Measurements from ENCODE around the gene RGL2. TPM values are rescaled to one million over a fixed set of nuclear protein-coding genes. Genes with fewer than 3 reads are reported as not detected.

RGL2 gene
- total and polyA plus RNA-seq, 2 of the 13 experiments (the other 11 are each of a cell fraction or from before 2014, with no cell fraction given) = 22.9 to 47.4 TPM

- TF ChIP-seq MZF1 (CRISPR knock-in tag; IDR thresholded peaks at IDR 0.05; ENCODE audit: borderline replicate concordance) (no peak), KDM5B (CRISPR knock-in tag; IDR thresholded peaks at IDR 0.05; ENCODE audit: borderline replicate concordance) (peak; percentile 76; the same call in 1 of the 2 replicates), ZNF124 (CRISPR knock-in tag; IDR thresholded peaks at IDR 0.05) (no peak), MEIS2 (CRISPR knock-in tag; IDR thresholded peaks at IDR 0.05) (0 out of 2 replicates have a peak, but pooled peaks have one; percentile 3), ZNF512B (CRISPR knock-in tag; IDR thresholded peaks at IDR 0.05; ENCODE audit: borderline replicate concordance) (no peak), GABPA (IDR thresholded peaks at IDR 0.05; ENCODE audit: low read depth, low read length) (no peak), GABPA (CRISPR knock-in tag; IDR thresholded peaks at IDR 0.05; ENCODE audit: low read depth) (no peak; the same call in none of the 2 replicates), ZNF343 (CRISPR knock-in tag; IDR thresholded peaks at IDR 0.05) (no peak), ONECUT2 (CRISPR knock-in tag; IDR thresholded peaks at IDR 0.05) (0 out of 2 replicates have a peak, but pooled peaks have one; percentile 37), XRCC5 (optimal IDR thresholded peaks at IDR 0.05; ENCODE audit: low read length) (no peak), THAP11 (CRISPR knock-in tag; IDR thresholded peaks at IDR 0.05) (peak; percentile 65), ZZZ3 (CRISPR knock-in tag; IDR thresholded peaks at IDR 0.05; ENCODE audit: borderline replicate concordance) (no peak), SP140L (CRISPR knock-in tag; IDR thresholded peaks at IDR 0.05; ENCODE audit: borderline replicate concordance) (0 out of 2 replicates have a peak, but pooled peaks have one; percentile 19), ZNF615 (CRISPR knock-in tag; IDR thresholded peaks at IDR 0.05; ENCODE audit: borderline replicate concordance) (no peak), CTCF (CRISPR knock-in tag; IDR thresholded peaks at IDR 0.05) (no peak), SP2 (CRISPR knock-in tag; IDR thresholded peaks at IDR 0.05) (peak; percentile 63), MED8 (CRISPR knock-in tag; IDR thresholded peaks at IDR 0.05; ENCODE audit: insufficient replicate concordance) (no peak)
- TF ChIP-seq, protein P1, sequence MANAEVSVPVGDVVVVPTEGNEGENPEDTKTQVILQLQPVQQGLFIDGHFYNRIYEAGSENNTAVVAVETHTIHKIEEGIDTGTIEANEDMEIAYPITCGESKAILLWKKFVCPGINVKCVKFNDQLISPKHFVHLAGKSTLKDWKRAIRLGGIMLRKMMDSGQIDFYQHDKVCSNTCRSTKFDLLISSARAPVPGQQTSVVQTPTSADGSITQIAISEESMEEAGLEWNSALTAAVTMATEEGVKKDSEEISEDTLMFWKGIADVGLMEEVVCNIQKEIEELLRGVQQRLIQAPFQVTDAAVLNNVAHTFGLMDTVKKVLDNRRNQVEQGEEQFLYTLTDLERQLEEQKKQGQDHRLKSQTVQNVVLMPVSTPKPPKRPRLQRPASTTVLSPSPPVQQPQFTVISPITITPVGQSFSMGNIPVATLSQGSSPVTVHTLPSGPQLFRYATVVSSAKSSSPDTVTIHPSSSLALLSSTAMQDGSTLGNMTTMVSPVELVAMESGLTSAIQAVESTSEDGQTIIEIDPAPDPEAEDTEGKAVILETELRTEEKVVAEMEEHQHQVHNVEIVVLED (CRISPR knock-in tag; IDR thresholded peaks at IDR 0.05; ENCODE audit: borderline replicate concordance) = 0 out of 2 replicates have a peak, but pooled peaks have one; percentile 29
- TF ChIP-seq, protein P2, sequence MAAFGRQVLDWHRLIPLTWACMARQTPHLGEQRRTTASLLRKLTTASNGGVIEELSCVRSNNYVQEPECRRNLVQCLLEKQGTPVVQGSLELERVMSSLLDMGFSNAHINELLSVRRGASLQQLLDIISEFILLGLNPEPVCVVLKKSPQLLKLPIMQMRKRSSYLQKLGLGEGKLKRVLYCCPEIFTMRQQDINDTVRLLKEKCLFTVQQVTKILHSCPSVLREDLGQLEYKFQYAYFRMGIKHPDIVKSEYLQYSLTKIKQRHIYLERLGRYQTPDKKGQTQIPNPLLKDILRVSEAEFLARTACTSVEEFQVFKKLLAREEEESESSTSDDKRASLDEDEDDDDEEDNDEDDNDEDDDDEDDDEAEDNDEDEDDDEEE (CRISPR knock-in tag; IDR thresholded peaks at IDR 0.05) = no peak
Measured at GRCh38 chr6:33317669-33318425, 19.1 kb upstream of the RGL2 start, which contains the start of gene ZBTB22 (continued).

All from HepG2 (cell line).